Fibroblast of the aortic adventitia (primary cell): Measurements from ENCODE around the gene ING3. TPM values are rescaled to one million over a fixed set of nuclear protein-coding genes. Genes with fewer than 3 reads are reported as not detected.

Experiments used
- DNase-seq: peaks from one replicate; pipeline ENCODE4 v3.0.0-alpha.2; 2010; ENCODE audit warnings: low read depth
- H3K4me3 ChIP-seq: 2 replicates; pipeline ENCODE4 v1.5.1; 2011; ENCODE audit warnings: low read depth, mild to moderate bottlenecking, control low read depth, low read length, moderate library complexity
- small RNA-seq: library from RNA; depleted of rRNA; stranded (forward); fragments of <200 nt; gene quantifications from one replicate; pipeline ENCODE3, GENCODE V24; 2012
- total RNA-seq: library from RNA; depleted of rRNA; stranded (reverse); fragments of >200 nt; gene quantifications from 2 replicates; pipeline ENCODE4 v1.2.3, GENCODE V29; 2012; ENCODE audit warnings: low replicate concordance
- TF ChIP-seq, protein P1 (sequence below): IDR thresholded peaks from 2 replicates; pipeline ENCODE4 v1.5.1; 2011; ENCODE audit warnings: mild to moderate bottlenecking, low read length, control low read depth, inconsistent platforms; ENCODE audit not compliant: insufficient read depth

The ING3 gene
- total RNA-seq, 1 donor = 26.3 TPM

DNA sequence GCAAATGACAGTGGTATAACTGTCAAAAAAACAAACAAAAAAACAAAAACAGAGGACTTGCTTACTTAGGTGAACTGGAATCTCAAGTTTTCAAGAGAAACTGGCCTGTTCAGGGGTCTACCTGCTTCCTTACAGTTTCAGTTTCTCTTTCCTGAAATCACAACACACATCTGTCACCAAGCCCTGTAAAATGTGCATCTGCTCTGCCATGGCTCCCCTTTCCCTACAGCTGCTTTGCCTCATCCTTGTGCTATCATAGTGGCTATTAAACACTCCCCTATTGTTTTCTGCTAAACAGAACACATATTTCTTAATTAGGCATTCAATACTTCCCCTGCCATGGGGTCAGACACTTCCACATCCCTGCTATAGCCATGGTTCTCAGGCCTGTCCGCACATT, 75.6 kb downstream of the ING3 start:
- TF ChIP-seq, protein P1, sequence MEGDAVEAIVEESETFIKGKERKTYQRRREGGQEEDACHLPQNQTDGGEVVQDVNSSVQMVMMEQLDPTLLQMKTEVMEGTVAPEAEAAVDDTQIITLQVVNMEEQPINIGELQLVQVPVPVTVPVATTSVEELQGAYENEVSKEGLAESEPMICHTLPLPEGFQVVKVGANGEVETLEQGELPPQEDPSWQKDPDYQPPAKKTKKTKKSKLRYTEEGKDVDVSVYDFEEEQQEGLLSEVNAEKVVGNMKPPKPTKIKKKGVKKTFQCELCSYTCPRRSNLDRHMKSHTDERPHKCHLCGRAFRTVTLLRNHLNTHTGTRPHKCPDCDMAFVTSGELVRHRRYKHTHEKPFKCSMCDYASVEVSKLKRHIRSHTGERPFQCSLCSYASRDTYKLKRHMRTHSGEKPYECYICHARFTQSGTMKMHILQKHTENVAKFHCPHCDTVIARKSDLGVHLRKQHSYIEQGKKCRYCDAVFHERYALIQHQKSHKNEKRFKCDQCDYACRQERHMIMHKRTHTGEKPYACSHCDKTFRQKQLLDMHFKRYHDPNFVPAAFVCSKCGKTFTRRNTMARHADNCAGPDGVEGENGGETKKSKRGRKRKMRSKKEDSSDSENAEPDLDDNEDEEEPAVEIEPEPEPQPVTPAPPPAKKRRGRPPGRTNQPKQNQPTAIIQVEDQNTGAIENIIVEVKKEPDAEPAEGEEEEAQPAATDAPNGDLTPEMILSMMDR = no peak
- H3K4me3 ChIP-seq = no peak overlapping the region
- no peak for DNase-seq

DNA sequence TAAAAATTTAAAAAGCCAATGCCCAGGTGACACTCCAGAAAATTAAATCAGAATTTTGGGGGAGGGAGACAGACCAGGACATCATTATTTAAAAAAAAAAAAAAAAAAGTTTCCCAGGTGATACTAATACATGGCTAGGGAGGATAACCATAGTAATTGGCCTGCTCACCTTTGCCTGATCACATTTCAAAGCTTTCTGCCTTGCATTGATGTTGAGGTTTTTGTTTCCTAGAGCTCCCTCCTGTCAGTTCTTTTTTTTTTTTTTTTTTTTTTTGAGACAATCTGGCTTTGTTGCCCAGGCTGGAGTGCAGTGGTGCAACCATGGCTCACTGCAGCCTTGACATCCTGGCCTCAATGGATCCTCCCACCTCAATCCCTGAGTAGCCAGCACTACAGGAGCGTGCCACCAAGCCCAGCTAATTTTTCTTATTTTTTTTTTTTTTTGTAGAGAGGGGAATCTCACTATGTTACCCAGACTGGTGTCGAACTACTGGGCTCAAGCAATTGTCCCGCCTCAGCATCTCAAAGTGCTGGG, 76.1 kb downstream of the ING3 start:
- TF ChIP-seq, protein P1 = no peak
- H3K4me3 ChIP-seq = no peak overlapping the region
- DNase-seq = no peak

Small RNA genes within 50 kb of the gene (small RNA-seq; reads per million reads assigned to genes)
- not detected for gene RNA5SP240

Other genes starting within 250 kb of the ING3 start
- 1.5 and 5.6 TPM in 2 replicates for gene TSPAN12, start 92.6 kb upstream of the ING3 start, total RNA-seq
- 30.0 and 119 TPM in 2 replicates for gene CPED1, start 37.9 kb downstream of the ING3 start, total RNA-seq